Vagina (tissue), 2 donors: ENCODE measurements around the gene FBXW4.

Source experiments
- POLR2A ChIP-seq, 2 donors: fragments of 450-650 bp; IDR thresholded peaks; one replicate each; pipeline ENCODE4 v1.6.1; 2017; ENCODE audit warnings: antibody characterized with exemption in 2 of 2, mild to moderate bottlenecking in 2 of 2, moderate library complexity in 2 of 2
- POLR2AphosphoS5 ChIP-seq, 2 donors: sonication (generic); formaldehyde crosslinking; IDR thresholded peaks; one replicate each; pipeline ENCODE4 v1.9.0; 2017; ENCODE audit warnings: antibody characterized with exemption in 2 of 2, mild to moderate bottlenecking in 2 of 2, low read depth in 1 of 2; ENCODE audit not compliant: insufficient read depth in 1 of 2
- TF ChIP-seq, protein P1 (sequence below), 3 experiments: fragments of 450-650 bp in 2 of 3; fragments of 200-600 bp in 1 of 3; sonication (generic) in 1 of 3; IDR thresholded peaks; one replicate each; pipeline ENCODE4 v1.5.1; 2017 to 2019; ENCODE audit warnings: antibody characterized with exemption in 3 of 3, mild to moderate bottlenecking in 2 of 3, moderate library complexity in 2 of 3

DNA sequence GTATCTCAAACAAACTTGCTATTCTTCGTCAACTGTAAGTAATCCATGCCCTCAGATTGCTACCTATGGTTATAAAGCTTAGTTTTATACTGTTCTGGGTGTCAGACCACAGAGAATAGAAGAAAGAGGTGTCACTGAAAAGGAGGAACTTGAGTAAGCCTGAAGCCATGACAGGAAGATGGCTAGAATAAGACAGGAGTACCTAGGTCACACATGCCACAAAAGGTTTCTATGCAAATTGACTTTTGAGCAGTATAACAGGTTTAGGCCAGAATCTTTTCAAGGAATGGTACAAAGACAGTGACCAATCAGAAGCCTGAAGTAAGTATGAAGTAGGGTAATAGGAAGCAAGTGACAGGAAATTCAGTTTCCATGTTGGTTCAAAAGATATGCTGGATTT is 23.5 kb downstream of the FBXW4 start:
- TF ChIP-seq, protein P1, sequence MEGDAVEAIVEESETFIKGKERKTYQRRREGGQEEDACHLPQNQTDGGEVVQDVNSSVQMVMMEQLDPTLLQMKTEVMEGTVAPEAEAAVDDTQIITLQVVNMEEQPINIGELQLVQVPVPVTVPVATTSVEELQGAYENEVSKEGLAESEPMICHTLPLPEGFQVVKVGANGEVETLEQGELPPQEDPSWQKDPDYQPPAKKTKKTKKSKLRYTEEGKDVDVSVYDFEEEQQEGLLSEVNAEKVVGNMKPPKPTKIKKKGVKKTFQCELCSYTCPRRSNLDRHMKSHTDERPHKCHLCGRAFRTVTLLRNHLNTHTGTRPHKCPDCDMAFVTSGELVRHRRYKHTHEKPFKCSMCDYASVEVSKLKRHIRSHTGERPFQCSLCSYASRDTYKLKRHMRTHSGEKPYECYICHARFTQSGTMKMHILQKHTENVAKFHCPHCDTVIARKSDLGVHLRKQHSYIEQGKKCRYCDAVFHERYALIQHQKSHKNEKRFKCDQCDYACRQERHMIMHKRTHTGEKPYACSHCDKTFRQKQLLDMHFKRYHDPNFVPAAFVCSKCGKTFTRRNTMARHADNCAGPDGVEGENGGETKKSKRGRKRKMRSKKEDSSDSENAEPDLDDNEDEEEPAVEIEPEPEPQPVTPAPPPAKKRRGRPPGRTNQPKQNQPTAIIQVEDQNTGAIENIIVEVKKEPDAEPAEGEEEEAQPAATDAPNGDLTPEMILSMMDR (IDR thresholded peaks at IDR 0.05): no peak
- no peak for TF ChIP-seq POLR2AphosphoS5 (IDR thresholded peaks at IDR 0.05; ENCODE audit: insufficient read depth in 1 of 2, low read depth in 1 of 2)
- TF ChIP-seq POLR2A (IDR thresholded peaks at IDR 0.05): no peak
